ENCODE data around the gene KRT26.

KRT26 gene

DNA sequence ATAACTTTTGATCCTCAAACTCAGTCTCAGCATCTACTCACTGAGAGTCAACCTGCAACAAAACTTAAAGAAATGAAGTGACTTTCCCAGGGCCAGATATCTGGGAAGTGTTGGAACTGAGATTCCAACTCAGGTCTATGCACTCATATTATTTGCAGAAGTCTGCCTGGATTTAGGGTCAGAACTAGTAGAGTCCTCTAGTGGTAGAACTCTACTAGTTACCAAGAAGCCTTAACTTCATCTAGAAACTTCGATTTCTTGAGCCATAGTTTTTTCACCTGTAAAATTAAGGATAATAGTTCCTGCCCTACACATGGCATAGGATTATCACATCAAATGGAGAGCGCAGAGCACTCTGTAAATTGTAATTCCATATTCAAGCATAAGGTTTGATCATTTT is 45.1 kb downstream of the KRT26 start:
- DNase-seq: no peak

DNA sequence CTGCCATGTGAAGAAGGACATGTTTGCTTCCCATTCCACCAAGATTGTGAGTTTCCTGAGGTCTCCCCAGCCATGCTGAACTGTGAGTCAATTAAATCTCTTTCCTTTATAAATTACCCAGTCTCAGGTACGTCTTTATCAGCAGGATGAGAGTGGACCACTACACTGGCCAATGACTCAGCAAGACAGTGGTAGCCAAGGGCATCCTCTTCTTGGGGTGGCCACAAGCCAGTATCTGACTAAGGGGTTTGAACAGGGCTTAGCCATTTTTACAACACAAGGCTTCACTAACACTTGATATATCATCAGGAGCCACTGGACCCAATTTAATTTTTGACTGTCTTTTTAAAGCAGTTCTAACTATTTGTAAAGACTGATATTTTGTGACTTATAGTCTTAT is 47.3 kb downstream of the KRT26 start:
- DNase-seq: no peak

DNA sequence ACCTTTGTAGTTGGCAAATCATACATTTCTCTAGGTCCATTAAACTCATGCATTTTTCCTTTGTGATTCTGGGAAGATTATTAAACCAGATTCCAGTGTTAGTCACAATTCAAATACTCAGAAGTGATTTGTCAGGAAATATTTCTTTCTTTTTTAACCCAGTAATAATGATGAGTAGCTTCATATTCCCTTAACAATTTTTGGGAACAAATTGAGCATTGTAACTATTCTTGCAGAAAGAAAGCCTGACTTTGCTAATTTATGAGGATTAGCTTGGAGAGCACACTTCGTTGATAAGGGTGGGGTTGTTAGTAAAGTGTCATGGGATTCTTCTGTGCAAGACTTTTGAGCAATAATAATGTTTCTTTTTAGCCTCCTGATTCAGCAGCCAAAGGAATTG is 49.8 kb downstream of the KRT26 start:
- peak; percentile 3 for DNase-seq

DNA sequence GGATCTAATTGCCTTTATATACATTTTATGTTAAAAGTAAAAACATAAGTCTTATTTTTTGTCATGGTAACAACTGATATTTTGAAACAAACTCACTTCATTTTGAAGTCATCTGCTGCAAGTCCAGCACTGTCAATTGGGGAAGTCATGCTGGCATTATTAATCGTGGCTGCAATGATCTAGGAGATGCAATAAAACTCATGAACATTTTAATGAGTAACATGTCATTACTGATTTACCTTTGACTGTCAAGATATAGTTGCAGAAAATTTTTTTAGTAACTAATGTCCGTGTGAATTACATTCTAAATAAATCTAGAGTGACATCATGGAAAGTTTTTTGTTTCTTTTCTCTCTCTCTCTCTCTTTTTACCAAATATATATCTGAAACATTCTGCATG is 51.1 kb downstream of the KRT26 start:
- DNase-seq: no peak

DNA sequence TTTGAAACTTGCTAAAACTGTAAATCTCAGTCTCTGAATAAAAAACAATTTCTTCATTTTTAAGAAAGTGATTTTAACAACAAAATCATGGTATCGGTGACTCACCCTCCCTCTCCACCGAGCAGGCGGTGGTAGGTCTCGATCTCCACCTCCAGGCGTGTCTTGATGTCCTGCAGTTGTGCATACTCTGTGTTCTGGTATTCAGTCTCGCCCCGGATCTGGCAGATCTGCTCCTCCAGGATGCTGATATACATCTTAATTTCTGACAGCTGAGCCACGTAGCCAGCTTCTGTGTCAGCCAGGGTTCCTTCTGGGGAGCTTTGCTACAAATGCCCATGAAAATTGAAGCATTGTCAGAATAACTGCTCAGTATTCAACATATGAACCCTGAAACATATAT is 53.1 kb downstream of the KRT26 start:
- DNase-seq: no peak

DNA sequence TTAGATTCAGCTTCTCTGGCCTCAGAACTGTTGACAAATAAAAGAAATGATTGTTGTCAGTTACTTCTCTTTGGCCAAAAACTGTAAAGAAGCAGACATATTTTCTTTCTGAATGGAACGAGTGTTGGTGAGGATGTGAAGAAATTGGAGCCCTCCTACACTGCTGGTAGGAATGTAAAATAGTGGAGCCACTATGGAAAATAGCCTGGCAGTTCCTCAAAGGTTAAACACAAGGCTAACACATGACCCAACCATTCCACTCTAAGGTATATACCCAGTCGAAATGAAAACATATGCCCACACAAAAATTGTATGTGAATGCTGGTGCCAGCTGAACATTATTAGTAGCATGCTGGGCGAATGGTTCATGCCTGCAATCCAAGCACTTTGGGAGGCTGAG is 54.2 kb downstream of the KRT26 start:
- DNase-seq: no peak
